ENCODE results near the gene DHX34.

DNA sequence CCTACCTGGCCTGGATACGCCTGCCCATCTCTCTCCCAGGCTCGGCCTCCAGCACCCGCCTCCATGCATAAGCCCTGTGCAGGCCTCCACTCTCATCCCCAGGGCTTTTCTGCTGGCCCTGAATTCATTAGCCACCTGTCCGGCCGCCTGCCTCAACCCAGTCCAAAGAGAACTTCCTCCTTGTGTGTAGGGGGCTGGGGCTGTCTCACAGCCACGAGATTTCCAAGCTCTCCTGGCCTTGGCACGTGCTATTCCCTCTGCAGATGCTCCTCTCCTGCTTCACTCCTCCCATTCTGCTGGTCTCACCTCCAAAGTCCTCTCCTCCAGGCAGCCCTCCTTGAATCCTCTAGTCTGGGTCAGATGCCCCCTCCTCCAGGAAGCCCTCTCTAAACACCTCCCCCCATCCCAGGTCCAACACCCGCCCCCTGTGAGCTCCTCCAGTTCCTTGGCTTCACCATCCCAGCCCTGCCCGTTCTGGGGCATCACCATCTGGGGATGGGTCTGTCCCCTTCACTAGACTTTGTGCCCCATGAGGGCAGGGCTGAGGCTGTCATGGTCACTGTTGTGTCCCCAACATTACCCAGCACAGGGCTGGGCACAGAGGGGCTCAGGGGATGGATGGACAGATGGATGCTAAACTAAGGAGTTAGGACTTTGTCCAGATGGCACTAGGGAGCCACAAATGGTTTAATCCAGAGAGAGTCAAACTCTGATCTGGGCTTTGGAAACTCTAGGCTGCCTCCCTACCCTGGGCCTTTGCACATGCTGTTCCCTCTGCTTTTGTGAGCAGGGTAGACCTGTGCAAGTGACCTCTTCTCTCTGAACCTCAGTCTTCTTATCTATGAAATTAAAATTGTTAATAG is 55.5 kb downstream of the DHX34 start:
- TF ChIP-seq YY1 (IDR thresholded peaks at IDR 0.05; ENCODE audit: insufficient read depth, insufficient read length) (no peak), ZNF274 (IDR thresholded peaks at IDR 0.05; ENCODE audit: low read depth, low read length) (no peak)

All from NT2/D1 (cell line).